ACHN (cell line): Measurements from ENCODE around the gene PATJ.
"Not testable (repeated sequence)": the region's sequence is repeated elsewhere in the genome, so short reads cannot be mapped to it uniquely, and the experiment has no call there.

ENCODE experiments used
- DNase-seq: peaks from one replicate; pipeline ENCODE4 v3.0.0-alpha.2; 2015
- in situ Hi-C: cut with HindIII; loops from 2 replicates; pipeline ENCODE4 v1.10.0; 2017; ENCODE audit warnings: low sequenced_read_pairs, low pct_ligation_motif_present, low pct_unique_long_range_greater_than_20kb

The PATJ gene

DNA sequence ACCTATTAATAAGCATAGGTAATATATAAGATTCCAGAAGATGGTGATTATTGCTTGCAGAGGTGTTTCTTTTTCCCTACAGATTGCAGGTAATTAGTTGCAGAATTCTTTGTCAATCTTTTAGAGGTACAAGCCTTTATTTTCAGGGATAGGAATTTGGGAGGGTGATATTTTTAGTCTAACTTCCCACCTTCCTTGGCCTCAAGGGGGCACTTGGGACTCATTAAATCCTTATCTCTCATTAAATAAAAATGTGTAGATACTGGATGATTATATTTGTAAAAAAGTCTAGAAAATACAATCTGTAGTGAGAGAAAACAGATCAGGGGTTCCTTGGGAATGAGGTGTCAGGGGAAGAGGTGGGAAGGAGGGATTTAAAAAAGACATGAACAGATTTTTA lies 179.2 kb downstream of the PATJ start:
- no peak for DNase-seq
- in situ Hi-C loops: no loop called here

GRCh38 chr1:61922950-61923480 lies 180.7 kb downstream of the PATJ start:
- no peak for DNase-seq
- in situ Hi-C loops: no loop called here

DNA sequence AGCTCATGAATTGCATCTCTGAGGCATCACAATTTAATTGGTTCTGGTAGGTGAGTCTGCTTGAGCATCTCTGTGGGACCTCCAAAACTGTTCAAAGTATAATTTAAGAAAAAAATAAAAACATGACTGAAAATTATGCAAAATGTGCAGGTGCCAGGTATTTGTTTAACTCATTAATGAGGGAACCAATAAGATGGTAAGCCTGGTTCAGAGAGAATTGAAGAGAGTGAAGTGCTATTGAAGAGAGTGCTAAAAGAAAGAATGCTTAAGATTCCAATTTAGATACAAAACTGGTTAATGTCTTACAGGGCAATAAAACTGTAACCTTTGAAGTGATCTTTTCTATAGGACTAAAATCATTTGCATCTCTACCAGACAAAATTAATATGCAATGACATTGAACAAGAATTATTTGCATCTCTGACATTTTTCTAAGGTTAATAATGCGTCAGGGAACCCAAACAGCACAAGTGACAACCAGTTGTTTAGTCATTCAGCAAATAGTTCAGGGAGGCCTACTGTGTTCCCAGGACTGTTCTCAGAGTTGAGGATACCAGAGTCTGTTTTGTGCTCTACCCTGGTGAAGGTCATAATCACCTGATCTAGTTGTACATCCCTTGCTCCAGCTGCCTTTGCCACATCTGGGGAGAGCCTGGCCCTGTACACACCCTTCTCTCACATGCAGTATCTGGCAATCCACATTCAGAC lies 183.5 kb downstream of the PATJ start:
- no peak for DNase-seq
- in situ Hi-C loops: no loop called here

- in situ Hi-C loops: no loop called here
- no peak for DNase-seq
Observed at GRCh38 chr1:61926597-61926996, 184.3 kb downstream of the PATJ start.

- in situ Hi-C loops: no loop called here
- no peak for DNase-seq
Observed at GRCh38 chr1:61930116-61930645, 187.9 kb downstream of the PATJ start.

DNA sequence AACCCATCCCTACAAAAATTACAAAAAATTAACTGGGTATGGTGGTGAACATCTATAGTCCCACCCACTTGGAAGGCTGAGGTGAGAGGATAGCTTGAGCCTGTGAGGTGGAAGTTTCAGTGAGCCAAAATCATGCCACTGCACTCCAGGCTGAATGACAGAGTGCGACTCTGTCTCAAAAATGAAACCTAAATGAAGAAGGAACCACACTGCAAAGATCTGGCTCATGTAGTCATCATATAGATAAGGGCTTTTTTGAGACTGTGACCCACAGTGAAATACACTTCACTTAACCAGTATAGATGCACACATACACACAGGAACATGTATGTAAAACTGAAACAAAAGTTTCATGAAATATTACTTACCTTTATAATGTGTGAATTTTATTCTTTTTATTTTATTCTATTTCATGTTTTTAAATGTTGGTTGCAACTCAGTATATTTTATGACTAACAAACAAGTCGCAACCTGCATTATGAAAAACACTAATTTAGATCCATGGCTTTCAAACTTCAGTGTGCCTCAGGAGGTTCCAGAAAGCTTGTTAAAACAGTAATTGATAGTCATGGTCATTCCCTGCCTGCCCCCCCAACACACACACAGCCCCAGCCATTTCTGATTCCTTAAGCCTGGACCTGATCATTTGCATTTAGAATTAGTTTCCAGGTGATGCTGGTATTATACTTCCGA lies 189.5 kb downstream of the PATJ start:
- in situ Hi-C loops: no loop called here
- no peak for DNase-seq

DNA sequence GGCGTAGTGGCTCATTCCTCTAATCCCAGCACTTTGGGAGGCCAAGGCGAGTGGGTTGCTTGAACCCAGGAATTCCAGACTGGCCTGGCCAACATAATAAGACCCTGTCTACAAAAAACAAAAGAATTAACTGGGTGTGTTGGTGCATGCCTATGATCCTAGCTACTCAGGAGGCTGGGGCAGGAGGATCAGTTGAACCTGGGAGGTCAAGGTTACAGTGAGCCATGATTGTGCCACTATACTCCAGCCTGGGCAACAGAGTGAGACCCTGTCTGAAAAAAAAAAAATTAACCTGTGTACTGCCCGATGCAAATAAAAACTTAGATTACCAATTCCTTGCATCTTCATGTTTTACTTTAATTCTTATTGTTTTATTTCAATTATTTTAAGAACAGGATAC lies 193.2 kb downstream of the PATJ start:
- in situ Hi-C loops: no loop called here
- no peak for DNase-seq

GRCh38 chr1:61936839-61937238 lies 194.6 kb downstream of the PATJ start:
- in situ Hi-C loops: no loop called here

GRCh38 chr1:61941794-61942193 lies 199.5 kb downstream of the PATJ start:
- DNase-seq: no peak
- in situ Hi-C loops: no loop called here

More at GRCh38 chr1:61936839-61937238, 194.6 kb downstream of the PATJ start:
- no peak for DNase-seq

DNA sequence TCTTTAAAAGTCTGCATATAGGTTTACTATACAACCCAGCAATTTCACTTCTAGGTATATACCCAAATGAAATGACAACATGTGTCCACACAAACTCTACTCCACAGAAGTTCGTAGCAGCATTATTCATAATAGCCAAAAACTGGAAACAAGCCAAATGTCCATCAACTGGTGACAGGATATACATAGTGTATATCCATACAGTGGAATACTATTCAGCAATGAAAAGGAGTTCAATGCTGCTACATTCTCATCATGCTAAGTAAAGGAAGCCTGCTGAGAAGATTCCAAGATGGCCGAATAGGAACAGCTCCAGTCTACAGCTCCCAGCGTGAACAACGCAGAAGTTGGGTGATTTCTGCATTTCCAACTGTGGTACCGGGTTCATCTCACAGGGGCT lies 200.6 kb downstream of the PATJ start:
- in situ Hi-C loops: no loop called here
- DNase-seq: no peak

DNA sequence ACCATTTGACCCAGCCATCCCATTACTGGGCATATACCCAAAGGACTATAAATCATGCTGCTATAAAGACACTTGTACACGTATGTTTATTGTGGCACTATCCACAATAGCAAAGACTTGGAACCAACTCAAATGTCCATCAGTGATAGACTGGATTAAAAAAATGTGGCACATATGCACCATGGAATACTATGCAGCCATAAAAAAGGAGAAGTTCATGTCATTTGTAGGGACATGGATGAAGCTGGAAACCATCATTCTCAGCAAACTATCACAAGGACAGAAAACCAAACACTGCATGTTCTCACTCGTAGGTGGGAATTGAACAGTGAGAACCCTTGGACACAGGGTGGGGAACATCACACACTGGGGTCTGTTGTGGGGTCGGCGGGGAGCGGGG lies 206.4 kb downstream of the PATJ start:
- DNase-seq, in situ Hi-C loops: not testable (repeated sequence)

GRCh38 chr1:61950418-61950817 lies 208.1 kb downstream of the PATJ start:
- in situ Hi-C loops: no loop called here
- DNase-seq: peak; percentile 35

GRCh38 chr1:61951731-61952580 lies 209.7 kb downstream of the PATJ start:
- DNase-seq: peak; percentile 28
- in situ Hi-C loops: no loop called here

DNA sequence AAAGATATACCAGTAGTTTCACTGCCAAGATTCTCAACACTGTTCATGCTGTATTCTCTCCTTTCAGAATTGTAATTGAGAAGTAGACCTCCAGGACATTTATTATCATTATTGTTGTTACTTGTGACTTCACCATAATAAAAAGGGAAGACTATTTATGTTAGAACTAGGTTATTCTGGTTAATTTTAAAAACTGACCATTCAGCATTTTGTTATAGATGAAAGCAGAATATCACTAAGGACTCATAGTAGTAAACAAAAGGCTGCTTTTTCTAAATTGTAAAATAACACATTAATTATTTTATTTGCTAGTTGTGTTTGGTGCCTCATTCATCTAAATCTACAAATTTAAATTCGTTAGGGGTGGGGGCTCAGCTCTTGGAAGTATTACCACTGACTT lies 210.4 kb downstream of the PATJ start:
- no peak for DNase-seq
- in situ Hi-C loops: no loop called here

- DNase-seq: no peak
- in situ Hi-C loops: no loop called here
Observed at GRCh38 chr1:61953076-61953789, 211.0 kb downstream of the PATJ start.

DNA sequence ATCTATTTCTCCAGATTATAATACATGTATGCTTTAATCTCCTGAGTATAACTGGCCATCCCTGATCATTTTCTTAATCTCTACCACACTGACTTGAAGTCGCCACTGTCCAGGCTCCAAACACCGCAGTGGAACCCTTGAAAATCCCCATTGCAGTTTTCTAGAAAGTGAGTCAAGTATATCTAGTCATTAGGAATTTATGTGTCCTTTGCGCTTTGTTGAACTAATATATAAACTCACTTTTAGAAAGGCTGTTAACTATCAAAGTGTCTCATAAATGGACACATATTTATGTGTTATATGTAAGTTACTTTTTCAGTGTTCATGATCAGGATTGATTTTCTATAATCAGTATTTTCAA lies 211.5 kb downstream of the PATJ start:
- in situ Hi-C loops: no loop called here
- DNase-seq: no peak

- in situ Hi-C loops: no loop called here
- DNase-seq: no peak
Observed at GRCh38 chr1:61955261-61955660, 213.0 kb downstream of the PATJ start.

DNA sequence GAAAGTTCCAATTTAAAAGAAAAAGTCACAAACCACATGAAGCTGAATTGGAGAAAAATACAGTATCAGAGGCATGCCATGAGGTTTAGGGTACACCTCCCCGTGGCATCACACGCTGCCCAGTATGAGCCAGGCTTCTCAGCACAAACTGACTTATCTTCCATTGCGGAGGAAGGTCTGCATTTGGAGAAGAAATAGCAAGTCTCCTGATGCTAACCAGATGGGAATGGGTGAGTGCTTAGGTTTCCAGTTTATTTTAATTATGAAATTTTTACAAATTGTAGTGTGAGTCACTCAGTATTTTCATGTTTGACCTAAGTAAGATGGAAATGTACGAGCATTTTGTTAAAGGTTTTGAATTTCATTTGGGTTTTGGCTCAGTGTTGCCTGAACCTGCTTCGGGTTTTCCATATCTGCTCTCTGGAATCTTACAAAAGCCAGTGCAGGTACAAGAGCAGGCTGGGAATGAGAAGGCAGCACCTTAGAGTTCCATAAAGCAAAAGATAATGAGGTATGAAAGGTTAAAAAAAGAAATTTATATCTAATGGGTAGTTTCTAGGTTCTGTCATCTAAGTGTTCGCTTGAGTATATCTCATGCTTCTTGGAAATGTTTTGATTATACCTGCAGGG lies 213.9 kb downstream of the PATJ start:
- in situ Hi-C loops: no loop called here
- DNase-seq: no peak
